GM18909 (cell line): ENCODE measurements around the gene C5orf46.
"Not testable (repeated sequence)": the region's sequence is repeated elsewhere in the genome, so short reads cannot be mapped to it uniquely, and the experiment has no call there.

Experiments used
- ATAC-seq: cut with Tn5 transposase; IDR thresholded peaks from one replicate; pipeline ENCODE4 v1.9.1; 2021; ENCODE audit warnings: mild to moderate bottlenecking; ENCODE audit not compliant: unreplicated experiment, poor library complexity

Gene C5orf46

DNA sequence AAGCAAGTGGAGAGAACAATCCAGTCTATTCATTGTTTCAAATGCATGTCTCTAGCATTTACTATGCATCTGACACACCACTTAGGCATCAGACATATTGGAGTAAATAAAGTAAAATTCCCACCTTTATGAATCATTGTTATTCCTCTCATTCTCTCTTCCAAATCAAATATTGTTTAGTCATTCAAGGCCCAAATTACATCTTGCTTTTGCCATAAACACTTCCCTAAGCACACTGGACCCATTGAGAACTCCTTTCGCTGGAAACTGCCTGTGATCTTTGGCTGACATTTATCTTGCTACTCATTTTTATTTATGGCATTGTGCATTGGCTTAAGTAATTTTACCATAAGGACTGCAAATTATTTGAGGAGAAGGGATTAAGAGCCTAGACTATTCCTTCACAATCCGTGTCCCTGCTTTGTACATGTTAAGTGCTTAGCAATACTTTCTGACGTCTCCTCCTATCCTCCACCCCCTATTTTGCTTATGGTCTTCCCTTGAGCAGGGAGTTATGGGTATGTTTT, 7.4 kb downstream of the C5orf46 start:
- no peak for ATAC-seq

DNA sequence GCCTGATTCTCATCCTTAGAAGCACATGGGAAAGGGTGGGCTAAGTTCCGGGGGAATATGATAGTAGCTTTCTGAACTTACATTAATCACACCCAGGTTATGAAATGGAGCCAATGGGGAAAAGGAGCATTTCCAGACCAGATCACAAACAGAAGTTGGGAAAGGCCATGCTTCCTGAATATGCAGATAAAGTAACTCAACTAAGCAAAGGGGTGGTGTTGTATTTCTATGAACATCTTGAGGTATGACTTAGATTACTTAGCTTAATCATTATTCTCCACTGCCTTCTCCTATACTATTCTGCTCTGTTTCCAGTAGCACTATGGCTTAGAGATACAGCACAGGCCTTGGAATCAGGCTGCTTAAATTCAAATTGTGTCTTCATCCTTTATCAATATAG, 10.5 kb downstream of the C5orf46 start:
- no peak for ATAC-seq

DNA sequence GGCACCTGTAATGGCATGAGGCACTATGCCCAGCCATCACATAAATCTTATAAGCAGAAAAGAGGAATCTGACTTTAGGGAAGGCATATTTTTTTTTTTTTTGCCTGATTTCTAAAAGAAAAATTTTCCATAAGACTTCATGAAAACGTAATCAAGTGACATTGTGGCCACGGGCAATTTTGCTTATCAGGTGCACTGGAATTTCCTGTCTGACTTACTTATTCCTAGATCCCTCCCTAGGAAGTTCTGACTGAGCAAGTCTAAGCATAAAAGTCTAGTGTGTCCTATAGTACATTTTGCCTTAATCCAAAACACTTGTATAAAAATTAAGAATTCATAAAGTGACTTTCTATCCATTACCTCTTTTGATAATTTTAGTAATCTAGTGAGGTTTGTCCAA, 12.5 kb downstream of the C5orf46 start:
- no peak for ATAC-seq

DNA sequence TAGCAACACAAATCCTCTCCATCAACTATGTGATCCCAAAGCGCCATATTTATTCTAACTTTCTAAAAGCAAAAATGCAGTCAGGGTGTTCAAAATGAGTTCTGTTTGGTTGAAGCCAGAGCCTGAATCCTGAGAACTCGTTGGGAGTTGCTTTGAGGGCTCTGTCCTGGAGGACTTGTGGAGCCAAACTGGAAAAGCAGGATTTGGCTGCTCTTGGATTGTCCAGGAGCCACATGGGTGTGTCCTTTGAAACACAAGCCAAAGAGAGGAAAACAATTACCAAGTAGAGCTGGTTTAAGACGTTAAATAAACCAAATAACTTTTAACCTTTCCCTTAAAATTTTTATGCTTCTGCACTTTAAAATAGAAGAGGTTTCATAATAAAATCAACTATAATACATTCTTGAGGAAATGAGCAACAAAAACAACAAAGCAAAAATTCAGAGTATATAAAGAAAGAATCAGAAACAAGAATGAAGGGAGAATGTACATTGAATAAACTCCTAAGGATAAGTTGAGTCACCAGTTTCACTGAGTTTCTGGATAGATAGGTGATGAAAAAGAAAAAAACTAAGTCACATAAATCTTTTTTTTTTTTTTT, 13.5 kb downstream of the C5orf46 start:
- ATAC-seq = no peak

DNA sequence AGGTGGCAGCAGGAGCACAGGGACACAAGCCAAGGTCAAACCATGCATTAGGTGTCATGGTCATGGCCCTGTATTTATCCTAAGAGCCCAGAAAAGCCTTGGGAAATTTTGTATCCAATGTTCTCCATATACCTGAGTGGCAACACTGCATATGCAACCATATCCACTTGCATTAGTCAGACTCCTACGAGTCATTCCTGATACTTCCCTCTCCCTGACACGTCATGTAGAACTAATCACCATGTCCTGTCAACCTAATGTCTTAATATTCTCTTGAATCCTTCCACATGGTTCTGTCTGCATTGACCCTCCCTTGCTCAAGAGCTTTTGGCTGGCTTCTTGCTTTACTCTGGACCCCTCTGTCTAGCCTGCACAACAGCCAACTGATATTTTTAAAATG, 18.4 kb downstream of the C5orf46 start:
- ATAC-seq = no peak

DNA sequence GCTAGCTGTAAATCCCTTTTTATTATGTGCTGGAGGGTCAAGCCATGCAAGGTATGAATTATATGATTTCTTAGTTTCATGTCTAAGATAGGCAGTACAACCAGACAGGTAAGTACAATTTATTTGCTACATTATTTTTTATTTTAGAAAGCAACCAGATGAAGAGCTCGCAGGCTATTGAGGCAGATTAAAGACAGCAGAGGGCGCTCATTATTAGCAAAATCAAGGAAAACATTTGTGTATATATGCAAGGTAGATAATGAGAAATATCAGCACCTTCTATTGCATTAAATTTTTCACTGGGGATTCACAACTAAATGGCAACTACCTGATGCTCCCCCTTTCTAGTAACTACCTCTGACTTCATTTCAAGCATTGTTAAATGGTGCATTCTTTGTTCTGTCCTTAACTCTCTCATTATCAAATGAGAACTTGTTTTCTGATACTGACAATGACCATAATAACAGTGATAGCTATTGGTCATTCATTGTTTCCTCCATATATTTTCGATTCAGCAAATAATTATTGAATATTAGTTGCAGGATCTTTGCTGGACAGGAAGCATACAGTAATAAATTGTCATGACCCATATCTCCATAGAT, 19.2 kb downstream of the C5orf46 start:
- ATAC-seq = no peak

DNA sequence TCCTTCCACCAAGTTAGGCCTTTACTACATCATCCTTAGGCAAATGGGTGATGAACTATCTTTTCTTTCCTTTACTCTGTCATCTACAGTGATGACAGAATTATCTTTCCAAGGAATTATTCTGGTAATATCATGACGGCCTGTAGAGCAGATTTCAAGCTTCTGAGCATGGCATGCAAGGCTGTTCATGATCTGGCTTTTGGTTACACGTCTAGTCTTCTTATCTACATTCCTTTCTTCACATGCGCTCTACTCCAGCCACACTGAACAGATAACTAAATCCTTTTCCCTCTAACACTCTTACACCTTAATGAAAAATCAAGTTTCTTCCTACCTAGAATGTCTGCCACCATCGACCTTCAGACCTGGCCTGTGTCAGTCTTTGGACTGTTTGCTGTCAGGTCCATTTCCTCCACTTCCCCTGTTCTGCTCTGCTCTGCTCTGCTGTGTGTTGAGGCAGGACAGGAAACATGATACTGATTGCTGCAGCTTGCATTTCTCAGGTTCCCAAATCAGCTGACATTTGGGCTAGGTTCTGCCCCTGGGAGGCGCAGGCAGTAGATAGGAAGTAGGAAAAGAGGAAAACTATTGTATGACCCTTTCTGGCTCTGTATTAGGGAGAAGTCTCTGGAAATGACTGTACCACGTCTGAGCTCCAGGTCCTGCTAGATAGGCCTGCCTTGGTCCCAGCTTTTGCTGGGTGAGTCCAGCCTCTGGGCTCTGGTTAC, 23.6 kb downstream of the C5orf46 start:
- no peak for ATAC-seq

DNA sequence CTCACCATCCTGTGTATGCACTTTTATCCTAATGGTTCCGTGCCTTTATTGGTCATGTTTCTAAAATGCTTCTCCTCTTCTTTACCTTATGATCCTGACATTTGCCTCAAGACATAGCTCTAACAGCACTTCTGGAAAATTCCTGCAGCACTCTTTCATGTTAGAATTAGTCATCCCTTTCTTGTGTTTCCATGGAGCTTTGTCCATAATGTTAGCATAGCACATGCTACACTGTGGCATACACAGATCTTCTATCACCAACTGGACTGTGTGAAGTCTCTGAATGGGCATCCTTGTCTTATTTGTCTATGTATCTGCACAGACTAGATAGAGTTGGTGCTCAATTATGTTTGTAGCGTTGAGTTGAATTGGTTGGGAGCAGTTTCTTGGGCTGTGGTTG, 25.9 kb downstream of the C5orf46 start:
- ATAC-seq = no peak

DNA sequence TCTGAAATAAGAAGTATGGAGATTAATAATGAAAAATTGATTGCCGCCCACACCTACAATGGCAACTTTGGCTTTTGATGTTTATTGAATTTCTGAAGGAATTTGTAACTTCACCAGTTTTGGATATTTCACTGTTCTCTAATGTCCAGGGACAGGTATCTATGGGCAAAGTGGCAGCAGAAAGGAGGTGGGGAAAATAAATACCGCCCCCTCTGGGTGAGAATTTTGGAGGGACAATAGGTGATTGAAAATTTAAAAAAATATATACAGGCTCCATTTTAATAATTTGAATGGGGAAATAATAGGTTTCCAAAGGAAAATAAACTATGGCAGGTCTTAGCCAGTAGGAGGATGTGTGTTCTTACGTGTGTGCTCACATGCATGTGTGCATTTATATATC, 26.6 kb downstream of the C5orf46 start:
- no peak for ATAC-seq

DNA sequence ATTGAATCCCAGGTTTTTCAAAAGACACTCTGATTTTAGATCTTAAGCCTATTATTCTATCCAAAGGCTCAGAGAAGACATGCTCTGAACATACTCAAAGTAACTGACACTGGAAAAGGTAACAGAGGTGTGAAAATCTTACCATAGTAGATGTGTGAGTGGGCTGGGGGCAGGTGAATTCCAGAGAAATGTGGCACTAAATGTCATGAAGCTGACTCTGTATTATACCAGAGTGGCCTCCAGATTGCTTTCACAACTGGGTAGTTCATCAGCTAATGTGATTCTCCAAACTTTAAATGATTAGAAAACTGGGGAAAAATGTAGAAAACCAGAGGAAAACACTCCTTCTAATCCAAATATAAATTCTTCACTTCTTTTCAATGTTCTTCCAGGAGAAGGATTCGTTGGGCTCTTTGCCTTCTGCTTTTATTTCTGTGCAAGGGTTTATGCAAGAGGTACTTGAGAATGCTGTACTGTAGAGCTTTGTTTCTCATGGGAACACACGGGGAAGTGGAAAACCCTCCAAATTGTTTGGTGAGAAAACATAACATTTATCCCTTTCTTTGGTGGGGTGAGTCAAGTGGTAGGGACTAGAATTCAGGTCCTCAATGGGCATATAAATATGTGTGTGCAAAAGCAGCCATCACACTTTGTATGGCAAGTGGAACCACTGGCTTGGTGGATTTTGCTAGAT, 28.1 kb downstream of the C5orf46 start, which contains the start of gene SCGB3A2:
Gene SCGB3A2 (plus strand): TSS at position 646 of the 694 bp plus-strand sequence. CDS start 93 bp downstream, outside the sequence.
- ATAC-seq = no peak

DNA sequence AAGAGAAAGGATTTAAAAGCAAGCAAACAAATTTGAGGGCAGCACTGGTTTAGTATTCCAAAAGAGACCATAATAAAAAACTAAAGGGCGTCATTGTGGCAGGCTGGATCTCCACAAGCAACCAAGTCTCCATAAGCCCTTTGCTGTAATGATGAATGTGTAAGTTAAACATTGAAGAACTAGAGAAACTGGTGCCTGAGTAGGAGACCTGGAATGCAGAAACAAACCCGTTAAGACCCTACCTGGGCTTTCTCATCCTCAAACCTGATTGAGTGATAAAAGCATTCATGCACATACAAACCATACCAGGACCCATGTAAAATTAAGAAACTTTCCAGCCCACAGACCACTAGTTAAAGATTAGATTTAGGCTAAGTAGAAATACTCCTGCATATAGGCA, 29.7 kb downstream of the C5orf46 start:
- ATAC-seq = no peak

DNA sequence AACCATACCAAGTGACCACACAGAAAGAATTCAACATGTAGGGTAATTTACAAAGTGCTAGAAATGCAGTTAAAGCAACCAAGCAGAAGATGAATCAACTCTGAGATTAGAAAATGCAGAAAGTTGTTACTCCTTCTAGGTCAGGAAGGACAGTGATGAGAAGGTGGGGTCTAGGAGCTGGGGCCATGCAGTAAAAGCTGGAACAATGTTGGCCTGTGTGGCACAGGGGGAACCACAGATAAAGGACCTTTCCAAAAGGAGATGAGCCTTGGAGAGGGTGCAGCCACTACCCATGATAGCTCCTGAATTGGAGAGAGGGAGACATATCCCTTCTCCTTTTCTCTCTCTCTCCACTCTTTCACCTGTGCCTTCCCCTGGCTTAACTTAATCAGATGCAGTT, 30.2 kb downstream of the C5orf46 start:
- no peak for ATAC-seq

DNA sequence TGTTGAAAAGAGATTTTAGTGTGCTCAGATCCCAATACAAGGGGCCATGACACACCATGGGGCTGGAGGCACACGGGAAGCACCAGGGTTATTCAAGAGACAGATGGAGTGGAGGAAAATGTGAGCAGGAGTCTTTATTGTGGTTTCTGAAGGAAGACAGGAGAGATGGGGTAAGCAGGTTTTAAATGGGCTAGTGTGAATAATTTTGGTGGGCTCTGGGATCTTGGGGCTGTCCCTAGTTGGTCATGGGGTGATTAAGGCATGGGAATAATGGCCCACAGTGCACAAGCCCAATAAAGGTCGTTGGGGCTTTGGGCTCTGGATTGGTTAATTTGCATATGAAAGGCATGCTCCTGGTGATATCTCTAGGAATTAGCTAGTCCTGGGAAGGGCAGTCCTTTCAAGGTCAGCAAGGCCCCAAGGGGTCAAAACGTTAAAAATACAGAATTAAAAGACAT, 31.4 kb downstream of the C5orf46 start:
- no peak for ATAC-seq

DNA sequence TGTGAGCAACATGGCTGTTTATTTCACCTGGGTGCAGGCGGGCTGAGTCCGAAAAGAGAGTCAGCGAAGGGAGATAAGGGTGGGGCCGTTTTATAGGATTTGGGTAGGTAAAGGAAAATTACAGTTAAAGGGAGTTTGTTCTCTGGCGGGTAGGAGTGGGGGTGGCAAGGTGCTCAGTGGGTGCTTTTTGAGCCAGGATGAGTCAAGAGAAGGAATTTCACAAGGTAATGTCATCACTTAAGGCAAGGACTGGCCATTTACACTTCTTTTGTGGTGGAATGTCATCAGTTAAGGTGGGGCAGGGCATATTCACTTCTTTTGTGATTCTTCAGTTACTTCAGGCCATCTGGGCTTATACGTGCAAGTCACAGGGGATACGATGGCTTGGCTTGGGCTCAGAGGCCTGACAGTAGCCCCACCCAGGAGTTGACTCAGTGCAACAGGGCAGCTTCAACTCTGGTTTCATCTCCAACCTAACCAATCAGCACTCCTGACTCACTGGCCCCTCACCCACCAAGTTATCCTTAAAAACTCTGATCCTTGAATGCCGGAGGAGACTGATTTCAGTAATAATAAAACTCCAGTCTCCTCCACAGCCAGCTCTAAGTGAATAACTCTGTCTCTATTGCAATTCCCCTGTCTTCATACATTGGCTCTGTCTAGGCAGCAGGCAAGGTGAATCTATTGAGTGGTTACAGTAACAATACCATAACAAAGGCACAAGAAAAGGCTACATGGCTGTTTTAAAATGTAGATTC, 32.0 kb downstream of the C5orf46 start:
- not testable (repeated sequence) for ATAC-seq

DNA sequence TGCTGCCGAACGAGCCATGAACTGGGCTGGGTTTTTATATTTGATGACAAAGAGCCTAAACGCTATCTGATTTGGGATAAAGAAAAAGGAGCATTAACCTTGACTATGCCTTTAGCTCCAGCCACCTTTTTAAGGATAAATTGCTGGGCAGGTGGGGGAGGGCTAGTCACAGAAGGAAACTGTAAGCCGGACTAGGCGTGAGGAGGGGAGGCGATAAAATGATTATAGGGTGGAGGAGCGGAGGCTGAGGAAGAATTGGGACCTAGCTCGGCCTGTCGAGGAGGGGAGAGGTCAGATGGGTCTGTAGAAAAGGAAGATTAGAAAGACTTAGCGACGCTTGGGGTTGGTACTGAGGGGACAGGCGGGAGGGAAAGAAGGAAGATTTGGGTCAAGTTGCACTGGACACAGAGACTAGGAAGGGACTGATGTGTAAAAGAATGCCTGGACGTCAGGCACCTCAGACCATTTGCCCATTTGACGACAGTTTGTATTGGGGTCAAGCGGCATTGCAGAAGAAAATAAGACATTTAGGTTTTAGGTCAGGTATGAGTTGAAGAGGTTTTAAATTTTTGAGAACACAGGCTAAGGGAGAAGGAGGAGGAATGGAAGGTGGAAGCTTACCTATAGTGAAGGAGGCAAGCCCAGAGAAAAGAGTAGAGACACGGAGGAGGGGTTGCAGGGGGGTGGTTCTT, 33.4 kb downstream of the C5orf46 start:
- not testable (repeated sequence) for ATAC-seq

DNA sequence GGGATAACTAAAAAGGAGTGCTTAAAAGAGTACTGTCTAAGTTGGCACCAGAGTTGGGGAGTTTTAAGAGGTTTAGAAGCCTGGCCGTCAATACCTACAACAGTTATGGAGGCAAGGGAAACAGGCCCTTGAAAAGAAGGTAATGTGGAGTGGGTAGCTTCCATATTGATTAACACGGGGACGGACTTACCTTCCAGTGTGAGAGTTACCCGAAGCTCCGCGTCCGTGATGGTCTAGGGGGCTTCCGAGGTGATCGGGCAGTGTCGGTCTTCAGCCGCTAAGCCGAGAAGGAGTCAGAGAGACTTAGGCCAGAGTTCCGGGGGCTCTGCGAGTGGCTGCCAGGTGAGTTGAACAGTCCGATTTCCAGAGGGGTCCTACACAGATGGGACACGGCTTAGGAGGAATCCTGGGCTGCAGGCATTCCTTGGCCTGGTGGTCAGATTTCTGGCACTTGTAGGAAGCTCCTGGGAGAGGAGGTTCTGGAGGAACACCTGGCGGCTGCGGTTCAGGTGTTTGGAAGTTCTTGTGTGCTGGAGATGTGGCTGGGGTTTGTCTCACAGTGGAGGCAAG, 34.3 kb downstream of the C5orf46 start:
- ATAC-seq = not testable (repeated sequence)

DNA sequence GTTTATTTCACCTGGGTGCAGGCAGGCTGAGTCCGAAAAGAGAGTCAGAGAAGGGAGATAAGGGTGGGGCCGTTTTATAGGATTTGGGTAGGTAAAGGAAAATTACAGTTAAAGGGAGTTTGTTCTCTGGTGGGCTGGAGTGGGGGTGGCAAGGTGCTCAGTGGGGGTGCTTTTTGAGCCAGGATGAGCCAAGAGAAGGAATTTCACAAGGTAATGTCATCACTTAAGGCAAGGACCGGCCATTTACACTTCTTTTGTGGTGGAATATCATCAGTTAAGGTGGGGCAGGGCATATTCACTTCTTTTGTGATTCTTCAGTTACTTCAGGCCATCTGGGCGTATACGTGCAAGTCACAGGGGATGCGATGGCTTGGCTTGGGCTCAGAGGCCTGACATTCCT, 36.4 kb downstream of the C5orf46 start:
- not testable (repeated sequence) for ATAC-seq

DNA sequence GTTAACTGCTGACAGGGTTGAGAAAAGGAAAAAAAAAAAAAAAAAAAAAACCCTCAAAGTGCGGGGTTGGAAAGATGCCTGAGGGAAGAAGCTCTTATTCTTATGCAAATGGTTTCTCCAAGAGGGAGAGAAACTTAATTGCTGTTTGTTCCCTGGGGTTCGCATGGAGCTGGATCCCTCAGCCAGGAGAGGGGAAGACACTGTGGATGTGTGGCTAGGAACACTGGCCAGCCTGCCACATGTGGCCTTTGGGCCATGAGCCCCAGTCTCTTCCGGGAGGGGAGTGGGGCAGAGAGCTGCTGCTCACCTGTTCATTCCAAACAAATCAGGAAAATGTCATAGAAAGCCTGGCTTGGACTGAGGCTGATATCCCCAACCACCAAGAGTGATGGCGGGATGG, 37.2 kb downstream of the C5orf46 start:
- ATAC-seq = no peak
